Activated naive CD8-positive, alpha-beta T cell treated with anti-CD3 and anti-CD28 coated beads for 36 hours (primary cell): Measurements from ENCODE around the gene IST1. TPM values are rescaled to one million over a fixed set of nuclear protein-coding genes. Genes with fewer than 3 reads are reported as not detected.
A peak's percentile ranks its signal among the peaks of the same experiment; 100 is the strongest.

Experiments used
- DNase-seq: peaks from one replicate; pipeline ENCODE4 v3.0.0; 2021
- H3K27ac Mint-ChIP-seq: one replicate; pipeline ENCODE4 v1.8.0; 2022; ENCODE audit warnings: mild to moderate bottlenecking, moderate library complexity, mixed read lengths
- H3K27me3 Mint-ChIP-seq: one replicate; pipeline ENCODE4 v1.8.0; 2022; ENCODE audit warnings: mild to moderate bottlenecking, mixed read lengths
- H3K36me3 Mint-ChIP-seq: one replicate; pipeline ENCODE4 v1.8.0; 2021; ENCODE audit warnings: mild to moderate bottlenecking, mixed read lengths
- H3K4me1 Mint-ChIP-seq: one replicate; pipeline ENCODE4 v1.8.0; 2021; ENCODE audit warnings: mixed read lengths
- H3K4me3 Mint-ChIP-seq: one replicate; pipeline ENCODE4 v1.8.0; 2022; ENCODE audit warnings: mild to moderate bottlenecking, moderate library complexity, mixed read lengths
- H3K9me3 Mint-ChIP-seq: one replicate; pipeline ENCODE4 v1.8.0; 2022; ENCODE audit warnings: mixed read lengths
- total RNA-seq, 2 experiments: library from RNA; stranded (reverse); gene quantifications; one replicate each; pipeline ENCODE4 v1.2.3, GENCODE V29; 2021

IST1 gene
- total RNA-seq, 2 experiments from 2014 or later = 158 to 163 TPM

DNA sequence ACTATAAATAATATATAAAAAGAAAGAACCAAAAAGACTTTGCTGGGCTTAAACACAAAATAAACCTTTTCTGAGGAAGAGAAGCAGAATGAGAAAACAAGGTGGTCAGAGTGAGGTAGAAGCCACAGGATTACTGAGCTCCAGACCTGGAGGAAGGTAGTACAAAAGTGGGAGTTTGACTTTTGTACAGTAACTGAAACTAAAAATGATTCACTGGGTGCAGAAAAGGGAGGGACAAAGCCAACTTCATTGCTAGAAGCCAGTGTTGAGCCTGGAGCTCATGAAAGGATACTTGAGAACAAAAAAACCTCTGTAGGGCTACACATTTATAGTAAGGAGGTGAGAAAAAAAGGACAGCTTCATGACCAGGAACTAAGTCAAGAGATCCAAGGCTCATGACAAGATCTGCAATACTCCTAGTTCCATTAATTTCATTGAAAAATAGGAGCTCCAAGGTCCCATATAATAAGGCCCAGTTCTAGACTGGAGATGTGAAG is 59.4 kb downstream of the IST1 start:
- DNase-seq = no peak
- Mint-ChIP-seq H3K27ac (no peak overlapping the region), H3K36me3 (no peaks in the 10 kb centered on the region), H3K9me3 (no peaks in the 10 kb centered on the region), H3K4me3 (no peak overlapping the region), H3K4me1 (peaks cover 10% of the 10 kb centered on the region), H3K27me3 (peaks cover 12% of the 10 kb centered on the region)

DNA sequence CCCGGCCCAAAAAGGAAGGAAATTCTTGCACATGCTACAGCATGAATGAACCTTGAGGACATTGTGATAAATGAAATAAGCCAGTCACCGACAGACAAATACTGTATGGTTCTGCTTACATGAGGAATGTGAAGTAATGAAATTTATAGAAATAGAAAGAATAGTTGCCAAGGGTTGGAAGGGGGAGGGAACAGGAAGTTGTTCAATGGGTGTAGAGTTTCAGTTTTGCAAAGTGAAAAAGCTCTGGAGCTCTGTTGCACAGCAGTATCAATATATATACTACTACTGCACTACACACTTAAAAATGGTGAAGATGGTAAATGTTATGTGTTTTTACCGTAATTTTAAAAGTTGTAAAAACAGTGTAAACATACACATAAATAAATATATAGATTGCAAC is 61.2 kb downstream of the IST1 start:
- Mint-ChIP-seq H3K9me3 (no peaks in the 10 kb centered on the region), H3K36me3 (no peaks in the 10 kb centered on the region), H3K27me3 (peaks cover 3% of the 10 kb centered on the region), H3K4me1 (peaks cover 10% of the 10 kb centered on the region), H3K27ac (no peak overlapping the region), H3K4me3 (no peak overlapping the region)
- no peak for DNase-seq

DNA sequence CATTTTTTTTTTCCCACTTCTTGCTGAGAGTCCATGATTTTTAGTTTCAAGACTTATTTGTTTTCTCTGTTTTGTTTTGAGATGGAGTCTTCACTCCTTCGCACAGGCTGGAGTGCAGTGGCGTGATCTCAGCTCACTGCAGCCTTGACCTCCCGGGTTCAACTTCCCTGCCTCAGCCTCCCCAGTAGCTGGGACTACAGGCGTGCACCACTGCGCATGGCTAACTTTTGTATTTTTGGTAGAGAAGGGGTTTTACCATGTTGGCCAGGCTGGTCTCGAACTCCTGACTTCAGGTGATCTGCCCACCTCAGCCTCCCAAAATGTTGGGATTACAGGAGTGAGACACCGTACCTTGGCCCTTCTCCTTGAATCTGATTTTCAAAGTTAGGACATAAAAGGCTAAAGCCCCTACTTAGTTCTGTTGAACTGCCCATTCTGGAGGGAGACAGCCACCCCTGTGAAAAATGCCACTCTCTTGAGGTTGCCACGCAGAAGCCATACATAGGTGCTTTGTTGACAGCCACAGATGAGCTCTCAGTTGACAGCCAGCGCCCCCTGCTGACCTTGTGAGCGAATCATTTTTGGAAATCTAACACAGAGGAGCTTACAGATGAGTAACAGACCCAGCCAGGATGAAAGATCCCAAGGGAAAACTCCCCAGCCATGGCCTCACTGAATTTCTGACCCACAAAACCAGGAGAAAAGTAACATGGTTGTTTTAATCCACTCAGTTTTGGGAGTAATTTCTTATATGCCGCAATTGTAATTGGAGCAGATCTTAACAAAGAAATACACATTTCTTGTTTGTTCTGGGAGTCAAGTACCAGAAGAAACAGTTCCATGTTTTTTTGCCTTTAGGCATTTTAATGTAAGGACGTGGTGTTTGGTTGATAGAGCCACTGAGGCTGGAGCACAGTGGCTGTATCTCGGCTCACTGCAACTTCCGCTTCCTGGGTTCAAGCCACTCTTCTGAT is 66.0 kb downstream of the IST1 start:
- peaks cover 3% of the 10 kb centered on the region for H3K4me1 Mint-ChIP-seq
- H3K27me3 Mint-ChIP-seq = peaks cover 3% of the 10 kb centered on the region
- H3K27ac Mint-ChIP-seq = no peak overlapping the region
- DNase-seq = peak; percentile 73
- no peaks in the 10 kb centered on the region for H3K36me3 Mint-ChIP-seq
- H3K9me3 Mint-ChIP-seq = no peaks in the 10 kb centered on the region
- no peak overlapping the region for H3K4me3 Mint-ChIP-seq

DNA sequence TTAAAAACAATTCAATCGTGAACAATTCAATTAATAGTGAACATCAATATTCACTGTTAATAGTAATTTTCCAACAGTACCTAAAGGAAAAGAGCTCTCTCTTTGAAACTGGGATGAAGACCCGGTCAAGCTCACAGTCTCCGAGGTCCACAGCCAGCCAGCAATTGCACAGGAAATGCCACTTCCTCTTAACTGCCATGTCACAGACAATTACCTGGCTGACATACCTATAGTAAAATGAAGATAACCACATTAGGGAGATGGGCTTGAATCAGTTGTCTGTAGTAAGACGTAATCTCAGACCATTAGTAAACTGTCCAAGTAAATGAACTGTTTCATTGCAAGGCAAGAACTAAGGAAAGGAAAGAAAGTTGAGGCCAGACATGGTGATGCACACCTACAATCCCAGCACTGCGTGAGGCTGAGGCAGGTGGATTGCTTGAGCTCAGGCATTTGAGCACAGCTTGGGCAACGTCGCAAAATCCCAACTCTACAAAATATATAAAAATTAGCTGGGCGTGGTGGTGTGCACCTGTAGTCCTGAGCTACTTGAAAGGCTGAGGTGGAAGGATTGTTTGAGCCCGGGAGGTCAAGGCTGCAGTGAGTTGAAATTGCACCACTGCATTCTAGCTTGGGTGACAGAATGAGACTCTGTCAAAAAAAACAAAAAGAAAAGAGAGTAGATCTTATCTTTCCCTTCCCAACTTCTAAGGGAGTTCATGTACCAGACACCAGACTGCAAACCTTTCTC is 68.0 kb downstream of the IST1 start:
- DNase-seq = no peak
- no peaks in the 10 kb centered on the region for H3K9me3 Mint-ChIP-seq
- H3K4me3 Mint-ChIP-seq = no peak overlapping the region
- H3K4me1 Mint-ChIP-seq = no peaks in the 10 kb centered on the region
- no peak overlapping the region for H3K27ac Mint-ChIP-seq
- no peaks in the 10 kb centered on the region for H3K36me3 Mint-ChIP-seq
- H3K27me3 Mint-ChIP-seq = no peaks in the 10 kb centered on the region

DNA sequence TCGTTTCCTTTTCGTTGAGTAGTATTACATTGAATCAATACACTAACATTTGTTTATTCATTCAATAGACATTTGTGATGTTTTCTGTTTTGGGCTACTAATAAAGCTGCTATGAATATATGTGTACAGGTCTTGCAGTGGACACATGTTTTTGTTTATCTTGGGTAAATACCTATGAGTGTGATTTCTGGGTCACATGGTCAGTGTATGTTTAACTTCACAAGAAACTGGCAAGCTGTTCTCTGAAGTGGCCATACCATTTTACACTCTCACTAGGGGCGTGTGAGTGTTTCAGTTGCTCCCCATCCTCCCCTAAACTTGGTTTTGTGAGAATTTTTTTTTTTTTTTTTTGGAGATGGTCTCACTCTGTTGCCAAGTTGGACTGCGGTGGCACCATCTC is 69.9 kb downstream of the IST1 start:
- DNase-seq = no peak
- H3K4me3 Mint-ChIP-seq = no peak overlapping the region
- H3K27ac Mint-ChIP-seq = no peak overlapping the region
- H3K9me3 Mint-ChIP-seq = no peaks in the 10 kb centered on the region
- H3K36me3 Mint-ChIP-seq = no peaks in the 10 kb centered on the region
- H3K27me3 Mint-ChIP-seq = no peaks in the 10 kb centered on the region
- no peaks in the 10 kb centered on the region for H3K4me1 Mint-ChIP-seq

DNA sequence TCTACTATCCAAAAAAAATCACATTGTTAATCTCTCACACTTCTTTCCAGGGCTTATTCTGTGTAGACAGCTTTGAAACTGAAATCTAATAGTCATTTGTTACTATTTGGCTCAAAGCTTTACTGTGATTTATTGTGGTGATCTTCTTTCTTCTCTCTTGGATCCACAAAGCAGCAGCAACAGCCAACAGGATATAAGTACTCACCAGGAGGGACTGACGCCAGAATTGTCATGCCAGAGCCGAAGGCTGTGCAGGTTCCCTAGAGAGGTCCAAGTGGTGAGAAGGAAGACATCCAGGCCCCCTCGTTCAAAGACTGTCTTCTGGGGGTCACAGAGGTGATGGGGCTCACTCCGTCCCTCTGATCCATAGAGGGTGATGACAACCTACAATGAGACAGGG is 71.6 kb downstream of the IST1 start:
- Mint-ChIP-seq H3K9me3 (no peaks in the 10 kb centered on the region), H3K27me3 (no peaks in the 10 kb centered on the region), H3K4me1 (no peaks in the 10 kb centered on the region), H3K36me3 (no peaks in the 10 kb centered on the region), H3K27ac (no peak overlapping the region), H3K4me3 (no peak overlapping the region)
- DNase-seq = no peak

DNA sequence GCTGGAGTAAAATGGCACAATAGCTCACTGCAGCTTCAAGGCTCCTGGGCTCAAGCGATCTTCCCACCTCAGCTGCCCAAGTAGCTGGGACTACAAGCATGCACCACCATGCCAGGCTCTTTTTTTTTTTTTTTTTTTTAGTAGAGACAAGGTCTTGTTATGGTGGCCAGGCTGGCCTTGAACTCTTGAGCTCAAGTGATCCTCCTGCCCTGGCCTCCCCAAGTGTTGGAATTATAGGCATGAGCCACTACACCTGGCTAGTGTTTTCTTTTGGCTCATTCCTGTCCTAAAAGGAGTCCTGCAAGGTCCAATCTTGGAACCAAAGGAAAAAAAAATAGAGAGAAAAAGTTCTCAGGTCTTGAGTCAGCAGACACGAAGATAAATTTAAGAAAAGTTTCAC is 74.0 kb downstream of the IST1 start:
- Mint-ChIP-seq H3K36me3 (no peaks in the 10 kb centered on the region), H3K27me3 (no peaks in the 10 kb centered on the region), H3K4me1 (no peaks in the 10 kb centered on the region), H3K9me3 (no peaks in the 10 kb centered on the region), H3K27ac (no peak overlapping the region), H3K4me3 (no peak overlapping the region)
- DNase-seq = no peak

DNA sequence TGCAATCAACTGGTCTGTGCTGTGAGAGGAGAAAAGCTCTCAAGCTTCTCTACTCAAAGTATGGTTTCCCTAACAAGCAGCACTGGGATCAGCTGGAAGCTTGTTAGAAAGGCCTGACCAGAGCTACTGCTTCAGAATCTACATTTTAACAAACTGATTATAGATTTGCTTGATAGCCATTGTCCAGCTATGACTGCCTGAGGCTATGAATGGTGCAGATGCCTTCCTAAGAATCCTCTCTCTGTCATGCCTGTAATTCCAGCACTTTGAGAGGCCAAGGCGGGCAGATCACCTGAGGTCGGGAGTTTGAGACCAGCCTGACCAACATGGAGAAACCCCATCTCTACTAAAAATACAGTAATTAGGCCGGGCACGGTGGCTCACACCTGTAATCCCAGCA is 76.2 kb downstream of the IST1 start:
- Mint-ChIP-seq H3K4me1 (no peaks in the 10 kb centered on the region), H3K36me3 (no peaks in the 10 kb centered on the region), H3K27me3 (no peaks in the 10 kb centered on the region), H3K27ac (no peak overlapping the region), H3K4me3 (no peak overlapping the region), H3K9me3 (no peaks in the 10 kb centered on the region)
- no peak for DNase-seq

DNA sequence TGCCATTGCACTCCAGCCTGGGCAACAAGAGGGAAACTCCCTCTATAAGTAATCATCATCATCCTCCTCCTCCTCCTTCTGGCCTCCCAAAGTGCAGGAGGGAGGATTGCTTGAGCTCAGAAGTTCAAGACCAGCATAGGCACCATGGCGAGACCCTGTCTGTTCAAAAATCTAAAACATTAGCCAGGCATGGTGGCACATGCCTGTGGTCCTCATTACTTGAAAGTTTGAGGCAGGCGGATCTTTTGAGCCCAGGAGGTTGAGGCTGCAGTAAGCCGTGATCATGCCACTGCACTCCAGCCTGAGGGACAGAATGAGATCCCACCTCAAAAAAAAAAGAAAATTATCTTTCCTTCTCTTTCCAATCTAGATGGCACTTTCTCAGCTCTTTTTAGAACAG is 77.0 kb downstream of the IST1 start:
- no peaks in the 10 kb centered on the region for H3K4me1 Mint-ChIP-seq
- no peaks in the 10 kb centered on the region for H3K36me3 Mint-ChIP-seq
- no peaks in the 10 kb centered on the region for H3K9me3 Mint-ChIP-seq
- no peak for DNase-seq
- no peak overlapping the region for H3K27ac Mint-ChIP-seq
- no peaks in the 10 kb centered on the region for H3K27me3 Mint-ChIP-seq
- H3K4me3 Mint-ChIP-seq = no peak overlapping the region

DNA sequence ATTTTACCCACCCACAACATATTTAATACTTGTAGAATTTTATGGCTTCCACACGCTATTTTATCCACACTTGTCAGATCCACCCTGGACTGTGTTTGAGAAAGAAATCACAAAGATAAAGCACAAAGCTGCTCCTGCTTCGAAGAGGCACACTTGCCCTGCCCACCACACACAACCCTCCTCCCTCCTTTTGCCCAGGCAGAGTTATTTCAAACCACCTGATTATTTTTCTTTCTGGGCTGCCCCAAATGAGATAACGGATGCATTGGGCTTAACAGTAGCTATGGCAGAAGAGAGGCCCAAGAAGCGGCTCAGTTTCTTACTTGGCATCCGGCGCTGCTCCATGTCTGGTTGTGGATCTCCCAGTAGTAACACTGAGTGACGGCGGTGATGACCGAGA is 77.7 kb downstream of the IST1 start:
- Mint-ChIP-seq H3K27me3 (no peaks in the 10 kb centered on the region), H3K36me3 (no peaks in the 10 kb centered on the region), H3K27ac (no peak overlapping the region), H3K4me3 (no peak overlapping the region), H3K9me3 (no peaks in the 10 kb centered on the region), H3K4me1 (no peaks in the 10 kb centered on the region)
- no peak for DNase-seq

DNA sequence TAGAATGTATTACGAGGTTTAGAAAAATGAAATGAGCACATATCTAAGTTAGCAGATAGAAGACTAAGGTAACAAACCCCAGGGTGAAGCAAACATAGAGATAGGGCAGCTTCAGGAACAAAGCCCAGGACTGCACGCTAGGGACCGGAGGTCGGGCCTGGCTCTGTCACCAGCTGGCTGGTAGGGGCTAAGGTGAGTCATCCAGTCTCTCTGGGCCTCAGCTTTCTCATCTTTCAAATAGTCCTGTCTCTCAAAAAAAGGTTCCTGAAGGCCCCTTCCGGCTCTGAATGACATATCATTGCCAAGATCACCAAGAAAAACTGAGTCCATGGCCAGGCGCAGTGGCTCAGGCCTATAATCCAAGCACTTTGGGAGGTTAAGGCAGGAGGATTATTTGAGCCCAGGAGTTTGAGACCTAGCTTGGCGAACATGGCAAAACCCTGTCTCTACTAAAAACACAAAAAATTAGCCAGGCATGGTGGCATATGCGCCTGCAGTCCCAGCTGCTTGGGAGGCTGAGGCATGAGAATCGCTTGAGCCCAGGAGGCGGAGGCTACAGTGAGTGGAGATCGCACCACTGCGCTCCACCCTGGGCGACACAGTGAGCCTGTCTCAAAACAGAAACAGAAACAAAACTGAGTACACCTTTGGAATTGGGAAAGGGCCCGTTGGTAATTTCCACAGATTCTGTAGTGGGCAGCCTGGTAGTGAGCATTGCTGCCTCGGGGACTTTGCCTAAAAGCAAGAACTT is 78.9 kb downstream of the IST1 start:
- H3K27me3 Mint-ChIP-seq = no peaks in the 10 kb centered on the region
- H3K4me3 Mint-ChIP-seq = no peak overlapping the region
- H3K36me3 Mint-ChIP-seq = no peaks in the 10 kb centered on the region
- H3K9me3 Mint-ChIP-seq = no peaks in the 10 kb centered on the region
- no peak for DNase-seq
- H3K27ac Mint-ChIP-seq = no peak overlapping the region
- H3K4me1 Mint-ChIP-seq = no peaks in the 10 kb centered on the region

Other genes with a start within 250 kb of the IST1 start
- 1 to 10 TPM; 9.3 to 9.8 TPM for gene PHLPP2, start 170.8 kb upstream of the IST1 start, total RNA-seq
- gene AP1G1, start 86.7 kb upstream of the IST1 start, total RNA-seq = 10 to 100 TPM; 59.1 to 62.2 TPM
- 10 to 100 TPM; 13.4 to 15.3 TPM for gene ATXN1L, start 49.6 kb upstream of the IST1 start, total RNA-seq
- gene ZNF821, start 11.3 kb upstream of the IST1 start, total RNA-seq = 1 to 10 TPM; 4.0 to 6.1 TPM
- under 1 TPM; 0.12 to 0.19 TPM for gene PKD1L3, start 104.9 kb downstream of the IST1 start, total RNA-seq
- 10 to 100 TPM; 25.4 to 25.8 TPM for gene DHODH, start 113.2 kb downstream of the IST1 start, total RNA-seq
- not detected for gene HP, start 159.0 kb downstream of the IST1 start, total RNA-seq
- gene HPR, start 167.7 kb downstream of the IST1 start, total RNA-seq = not detected
- gene TXNL4B, start 198.1 kb downstream of the IST1 start, total RNA-seq = 10 to 100 TPM; 26.7 to 31.1 TPM
- gene DHX38, start 198.3 kb downstream of the IST1 start, total RNA-seq = 10 to 100 TPM; 80.5 to 85.1 TPM